Vagina (tissue), 2 donors: Measurements from ENCODE around the gene LRMDA.

ENCODE experiments used
- CTCF ChIP-seq, 3 experiments: fragments of 450-650 bp in 2 of 3; fragments of 200-600 bp in 1 of 3; sonication (generic) in 1 of 3; IDR thresholded peaks; one replicate each; pipeline ENCODE4 v1.5.1; 2017 to 2019; ENCODE audit warnings: antibody characterized with exemption in 3 of 3, mild to moderate bottlenecking in 2 of 3, moderate library complexity in 2 of 3
- POLR2AphosphoS5 ChIP-seq, 2 donors: sonication (generic); formaldehyde crosslinking; IDR thresholded peaks; one replicate each; pipeline ENCODE4 v1.9.0; 2017; ENCODE audit warnings: antibody characterized with exemption in 2 of 2, mild to moderate bottlenecking in 2 of 2, low read depth in 1 of 2; ENCODE audit not compliant: insufficient read depth in 1 of 2

GRCh38 chr10:75633568-75633967, 202.1 kb downstream of the LRMDA start:
- TF ChIP-seq CTCF (IDR thresholded peaks at IDR 0.05) (no peak), POLR2AphosphoS5 (IDR thresholded peaks at IDR 0.05; ENCODE audit: insufficient read depth in 1 of 2, low read depth in 1 of 2) (no peak)
